ENCODE data around the gene PVRIG.
"Not testable (repeated sequence)": the region's sequence is repeated elsewhere in the genome, so short reads cannot be mapped to it uniquely, and the experiment has no call there.

Gene PVRIG

DNA sequence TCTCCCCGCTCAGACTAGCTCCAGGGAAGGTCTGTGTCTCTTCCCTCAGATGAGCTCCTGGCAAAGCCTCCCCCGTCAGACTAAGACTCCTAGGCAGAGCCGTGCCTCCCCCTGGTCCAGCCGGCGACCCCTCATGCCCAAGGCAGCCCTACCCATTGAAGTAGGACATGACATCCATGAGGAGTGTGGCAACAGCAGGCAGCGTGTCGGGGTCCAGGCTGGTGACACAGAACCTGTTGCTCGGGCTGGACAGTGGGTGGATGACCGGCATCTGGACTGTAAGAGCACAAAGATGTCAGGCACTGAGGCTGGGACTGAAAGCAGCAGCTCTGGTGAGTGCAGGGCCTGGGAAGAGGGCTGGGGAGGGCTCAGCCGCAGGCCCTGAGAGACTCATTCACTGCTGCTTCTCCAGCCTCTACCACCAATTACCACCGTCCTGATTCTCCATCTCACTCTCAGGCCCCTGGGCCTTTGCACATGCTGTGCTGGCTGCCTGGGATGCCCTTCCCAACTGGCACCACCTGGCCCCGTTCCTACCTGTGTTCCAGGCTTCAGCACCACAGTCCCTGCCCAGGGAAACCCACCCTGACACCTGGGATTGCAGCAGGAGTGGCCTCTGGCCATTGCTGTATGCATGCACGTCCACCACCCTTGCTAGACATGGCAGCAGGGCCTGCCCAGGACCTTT lies 2.8 kb downstream of the PVRIG start:
- H3K4me2 ChIP-seq = no peak overlapping the region
- no peak overlapping the region for H3K4me3 ChIP-seq (IDR thresholded peaks at IDR 0.05; ENCODE audit: insufficient read depth, low read depth, low read length)
- no peak overlapping the region for H3K27ac ChIP-seq
- no peaks in the 10 kb centered on the region for H3K27me3 ChIP-seq (ENCODE audit: insufficient read depth, low read depth)
- H3K36me3 ChIP-seq (ENCODE audit: insufficient read depth) = no peaks in the 10 kb centered on the region
- peaks cover 33% of the 10 kb centered on the region for H3K4me1 ChIP-seq (ENCODE audit: low read depth, poor library complexity, severe bottlenecking)
- no peaks in the 10 kb centered on the region for H3K79me2 ChIP-seq (ENCODE audit: insufficient read depth, low read depth)
- H4K20me1 ChIP-seq (ENCODE audit: insufficient read depth) = no peaks in the 10 kb centered on the region
- H3K9ac ChIP-seq = no peak overlapping the region
- TF ChIP-seq, protein P1, sequence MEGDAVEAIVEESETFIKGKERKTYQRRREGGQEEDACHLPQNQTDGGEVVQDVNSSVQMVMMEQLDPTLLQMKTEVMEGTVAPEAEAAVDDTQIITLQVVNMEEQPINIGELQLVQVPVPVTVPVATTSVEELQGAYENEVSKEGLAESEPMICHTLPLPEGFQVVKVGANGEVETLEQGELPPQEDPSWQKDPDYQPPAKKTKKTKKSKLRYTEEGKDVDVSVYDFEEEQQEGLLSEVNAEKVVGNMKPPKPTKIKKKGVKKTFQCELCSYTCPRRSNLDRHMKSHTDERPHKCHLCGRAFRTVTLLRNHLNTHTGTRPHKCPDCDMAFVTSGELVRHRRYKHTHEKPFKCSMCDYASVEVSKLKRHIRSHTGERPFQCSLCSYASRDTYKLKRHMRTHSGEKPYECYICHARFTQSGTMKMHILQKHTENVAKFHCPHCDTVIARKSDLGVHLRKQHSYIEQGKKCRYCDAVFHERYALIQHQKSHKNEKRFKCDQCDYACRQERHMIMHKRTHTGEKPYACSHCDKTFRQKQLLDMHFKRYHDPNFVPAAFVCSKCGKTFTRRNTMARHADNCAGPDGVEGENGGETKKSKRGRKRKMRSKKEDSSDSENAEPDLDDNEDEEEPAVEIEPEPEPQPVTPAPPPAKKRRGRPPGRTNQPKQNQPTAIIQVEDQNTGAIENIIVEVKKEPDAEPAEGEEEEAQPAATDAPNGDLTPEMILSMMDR (conservative IDR thresholded peaks at IDR 0.05; ENCODE audit: low read depth, low read length) = no peak
- H2AFZ ChIP-seq (ENCODE audit: low read depth) = no peak overlapping the region

DNA sequence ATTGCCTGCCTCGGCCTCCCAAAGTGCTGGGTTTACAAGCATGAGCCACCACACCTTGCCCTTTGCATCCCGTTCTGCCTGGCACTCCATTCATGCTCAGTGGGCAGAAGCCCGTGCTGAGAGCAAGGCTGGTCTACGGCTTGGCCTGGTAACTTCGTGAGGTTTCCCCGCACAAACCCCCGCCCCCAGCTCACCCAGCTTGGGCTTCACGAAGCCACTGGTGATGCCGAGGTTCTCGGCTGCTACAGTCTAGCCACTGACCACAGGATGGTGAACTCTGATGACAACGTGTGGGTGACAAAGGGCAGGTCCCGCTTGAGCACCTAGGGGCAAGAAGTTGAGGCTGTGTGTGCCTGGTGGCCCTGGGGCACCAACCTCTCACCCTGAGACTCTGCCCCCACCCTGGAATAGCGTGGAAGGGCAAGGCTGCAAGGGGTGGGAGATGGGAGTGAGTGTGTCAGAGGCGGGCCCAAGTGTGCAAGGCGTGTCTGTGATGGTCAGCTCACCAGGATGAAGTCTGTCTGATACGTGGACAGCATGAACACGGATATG lies 3.7 kb downstream of the PVRIG start:
- not testable (repeated sequence) for H3K27me3 ChIP-seq (ENCODE audit: insufficient read depth, low read depth); H3K4me3 ChIP-seq (IDR thresholded peaks at IDR 0.05; ENCODE audit: insufficient read depth, low read depth, low read length); H3K79me2 ChIP-seq (ENCODE audit: insufficient read depth, low read depth); H3K9ac ChIP-seq; H4K20me1 ChIP-seq (ENCODE audit: insufficient read depth); H2AFZ ChIP-seq (ENCODE audit: low read depth); H3K27ac ChIP-seq; H3K4me2 ChIP-seq; H3K36me3 ChIP-seq (ENCODE audit: insufficient read depth)
- H3K4me1 ChIP-seq (ENCODE audit: low read depth, poor library complexity, severe bottlenecking) = peaks cover 33% of the 10 kb centered on the region

DNA sequence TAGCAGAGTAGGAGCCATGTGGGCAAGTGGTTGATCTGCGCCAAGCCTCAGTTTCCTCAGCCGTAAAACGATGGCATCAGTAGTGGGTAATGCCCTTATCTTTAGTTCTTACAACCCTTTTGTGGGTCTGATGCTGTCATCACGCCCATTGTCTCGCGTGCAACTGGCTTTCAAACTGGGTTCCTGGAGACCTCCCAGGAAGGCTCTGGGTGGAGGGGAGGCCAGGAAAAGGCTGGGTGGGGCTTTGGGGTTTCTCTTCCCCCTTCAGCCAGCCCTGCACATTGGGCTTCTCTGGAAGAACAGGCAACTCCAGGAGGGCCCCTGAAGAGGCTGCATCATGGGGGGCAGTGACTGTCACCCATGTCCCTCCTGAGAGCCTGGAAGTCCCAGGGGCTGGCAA lies 5.1 kb downstream of the PVRIG start:
- H3K27me3 ChIP-seq (ENCODE audit: insufficient read depth, low read depth); H3K4me2 ChIP-seq; H4K20me1 ChIP-seq (ENCODE audit: insufficient read depth); H3K36me3 ChIP-seq (ENCODE audit: insufficient read depth); H3K27ac ChIP-seq; H3K4me3 ChIP-seq (IDR thresholded peaks at IDR 0.05; ENCODE audit: insufficient read depth, low read depth, low read length); H2AFZ ChIP-seq (ENCODE audit: low read depth); H3K9ac ChIP-seq; H3K79me2 ChIP-seq (ENCODE audit: insufficient read depth, low read depth): not testable (repeated sequence)
- peaks cover 26% of the 10 kb centered on the region for H3K4me1 ChIP-seq (ENCODE audit: low read depth, poor library complexity, severe bottlenecking)

DNA sequence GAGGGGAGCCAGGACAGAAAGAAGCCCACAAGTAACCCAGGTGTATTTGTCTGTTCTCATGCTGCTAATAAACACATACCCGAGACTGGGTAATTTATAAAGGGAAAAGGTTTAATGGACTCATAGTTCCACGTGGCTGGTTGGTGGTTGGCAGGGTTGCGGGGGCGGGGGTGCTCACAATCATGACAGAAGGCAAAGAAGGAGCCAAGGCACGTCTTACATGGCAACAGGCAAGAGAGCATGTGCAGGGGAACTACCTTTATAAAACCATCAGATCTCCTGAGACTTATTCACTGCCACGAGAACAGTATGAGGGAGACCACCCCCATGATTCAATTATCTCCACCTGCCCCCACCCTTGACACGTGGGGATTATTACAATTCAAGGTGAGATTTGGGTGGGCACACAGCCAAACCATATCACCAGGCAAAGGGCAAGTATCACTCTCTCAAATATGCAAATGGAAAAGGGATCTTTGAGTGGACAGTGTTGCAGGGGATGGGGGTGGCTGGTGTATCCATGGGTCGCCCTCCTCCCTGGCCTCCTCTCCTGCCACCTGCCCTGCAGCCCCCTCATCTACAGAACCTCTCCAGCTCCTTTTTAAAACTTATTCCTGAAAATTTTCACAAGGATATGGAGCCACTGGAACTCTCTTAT lies 15.0 kb downstream of the PVRIG start:
- H2AFZ ChIP-seq (ENCODE audit: low read depth); H3K79me2 ChIP-seq (ENCODE audit: insufficient read depth, low read depth); H3K4me2 ChIP-seq; H4K20me1 ChIP-seq (ENCODE audit: insufficient read depth); H3K9ac ChIP-seq; H3K4me1 ChIP-seq (ENCODE audit: low read depth, poor library complexity, severe bottlenecking); H3K36me3 ChIP-seq (ENCODE audit: insufficient read depth); H3K4me3 ChIP-seq (IDR thresholded peaks at IDR 0.05; ENCODE audit: insufficient read depth, low read depth, low read length); H3K27ac ChIP-seq; H3K27me3 ChIP-seq (ENCODE audit: insufficient read depth, low read depth): not testable (repeated sequence)

DNA sequence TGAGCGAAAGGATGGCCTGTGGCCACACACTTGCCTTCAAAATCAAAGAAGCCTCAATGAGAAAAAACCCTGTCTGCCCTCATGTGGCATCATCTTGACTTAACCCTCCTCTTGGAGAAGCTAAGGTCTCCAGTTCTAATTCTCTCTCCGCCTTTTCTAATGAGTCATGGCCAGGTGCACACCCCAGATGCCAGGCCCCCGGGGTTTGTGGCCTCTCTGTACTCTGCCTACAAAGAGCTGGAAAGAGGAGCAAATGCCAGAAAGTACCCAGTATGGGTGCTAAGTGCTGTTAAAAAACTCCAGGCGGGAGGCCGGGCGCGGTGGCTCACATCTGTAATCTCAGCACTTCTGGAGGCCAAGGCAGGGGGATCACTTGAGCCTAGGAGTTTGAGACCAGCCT lies 20.2 kb downstream of the PVRIG start:
- Histone ChIP-seq H3K79me2 (ENCODE audit: insufficient read depth, low read depth) (peaks cover 12% of the 10 kb centered on the region), H3K4me1 (ENCODE audit: low read depth, poor library complexity, severe bottlenecking) (peaks cover 25% of the 10 kb centered on the region)
- H3K27ac ChIP-seq; H3K4me3 ChIP-seq (IDR thresholded peaks at IDR 0.05; ENCODE audit: insufficient read depth, low read depth, low read length); H3K36me3 ChIP-seq (ENCODE audit: insufficient read depth); H3K4me2 ChIP-seq; H4K20me1 ChIP-seq (ENCODE audit: insufficient read depth); H3K9ac ChIP-seq; H2AFZ ChIP-seq (ENCODE audit: low read depth); H3K27me3 ChIP-seq (ENCODE audit: insufficient read depth, low read depth): not testable (repeated sequence)

DNA sequence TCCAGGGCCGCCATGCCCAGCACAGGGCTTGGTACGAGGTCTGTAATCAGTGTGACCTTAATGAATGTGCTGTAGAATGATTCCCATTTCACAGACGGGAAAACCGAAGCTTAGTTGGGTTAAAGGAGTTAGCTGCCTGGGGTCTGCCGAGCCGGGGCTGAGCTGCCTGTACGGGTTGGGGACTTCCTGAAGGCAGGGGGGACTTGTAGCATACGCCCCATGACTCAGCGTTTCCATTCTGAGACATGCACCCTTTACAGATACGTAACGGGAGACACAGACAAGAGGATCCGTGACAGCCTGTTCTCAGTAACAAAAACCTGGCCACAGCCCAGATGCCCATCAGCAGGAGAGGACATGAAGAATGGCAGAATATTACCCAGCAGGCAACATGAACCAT lies 23.6 kb downstream of the PVRIG start:
- not testable (repeated sequence) for H3K4me2 ChIP-seq; H3K4me3 ChIP-seq (IDR thresholded peaks at IDR 0.05; ENCODE audit: insufficient read depth, low read depth, low read length); H3K27ac ChIP-seq; H3K9ac ChIP-seq; H3K36me3 ChIP-seq (ENCODE audit: insufficient read depth); H2AFZ ChIP-seq (ENCODE audit: low read depth); H4K20me1 ChIP-seq (ENCODE audit: insufficient read depth); H3K27me3 ChIP-seq (ENCODE audit: insufficient read depth, low read depth)
- peaks cover 59% of the 10 kb centered on the region for H3K4me1 ChIP-seq (ENCODE audit: low read depth, poor library complexity, severe bottlenecking)
- H3K79me2 ChIP-seq (ENCODE audit: insufficient read depth, low read depth) = peaks cover 12% of the 10 kb centered on the region

DNA sequence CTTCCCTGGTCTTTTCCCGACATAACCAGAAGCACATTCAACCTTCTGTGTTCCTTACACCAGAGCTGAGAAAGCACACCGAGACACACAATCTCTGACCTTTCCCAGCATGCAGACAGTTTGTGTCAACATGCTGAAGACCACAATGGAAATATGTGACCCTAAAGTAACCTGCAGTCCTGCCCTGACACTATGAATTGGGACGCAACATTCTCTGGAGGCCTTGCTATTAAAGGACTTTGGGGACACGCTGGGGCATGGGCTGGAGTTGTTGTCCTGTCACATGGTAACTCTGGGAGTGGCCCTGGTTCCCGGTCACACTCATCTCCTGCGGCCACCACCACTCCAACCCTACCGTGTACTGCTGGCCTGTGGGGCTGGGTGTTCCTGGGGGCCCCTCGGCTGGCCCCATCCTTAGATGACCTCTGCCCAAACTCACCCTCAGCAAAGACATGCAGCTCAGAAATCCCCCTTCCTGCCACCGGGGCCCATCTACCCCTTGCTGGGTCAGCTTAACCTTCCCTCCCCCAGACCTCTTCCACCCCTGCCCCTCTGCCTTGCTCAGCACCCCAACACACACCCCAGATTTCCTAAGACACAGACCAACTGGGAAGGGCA lies 25.3 kb downstream of the PVRIG start:
- H4K20me1 ChIP-seq (ENCODE audit: insufficient read depth); H3K27ac ChIP-seq; H3K4me2 ChIP-seq; H3K9ac ChIP-seq; H2AFZ ChIP-seq (ENCODE audit: low read depth); H3K27me3 ChIP-seq (ENCODE audit: insufficient read depth, low read depth); H3K4me3 ChIP-seq (IDR thresholded peaks at IDR 0.05; ENCODE audit: insufficient read depth, low read depth, low read length); H3K36me3 ChIP-seq (ENCODE audit: insufficient read depth): not testable (repeated sequence)
- peaks cover 68% of the 10 kb centered on the region for H3K4me1 ChIP-seq (ENCODE audit: low read depth, poor library complexity, severe bottlenecking)
- peaks cover 12% of the 10 kb centered on the region for H3K79me2 ChIP-seq (ENCODE audit: insufficient read depth, low read depth)

DNA sequence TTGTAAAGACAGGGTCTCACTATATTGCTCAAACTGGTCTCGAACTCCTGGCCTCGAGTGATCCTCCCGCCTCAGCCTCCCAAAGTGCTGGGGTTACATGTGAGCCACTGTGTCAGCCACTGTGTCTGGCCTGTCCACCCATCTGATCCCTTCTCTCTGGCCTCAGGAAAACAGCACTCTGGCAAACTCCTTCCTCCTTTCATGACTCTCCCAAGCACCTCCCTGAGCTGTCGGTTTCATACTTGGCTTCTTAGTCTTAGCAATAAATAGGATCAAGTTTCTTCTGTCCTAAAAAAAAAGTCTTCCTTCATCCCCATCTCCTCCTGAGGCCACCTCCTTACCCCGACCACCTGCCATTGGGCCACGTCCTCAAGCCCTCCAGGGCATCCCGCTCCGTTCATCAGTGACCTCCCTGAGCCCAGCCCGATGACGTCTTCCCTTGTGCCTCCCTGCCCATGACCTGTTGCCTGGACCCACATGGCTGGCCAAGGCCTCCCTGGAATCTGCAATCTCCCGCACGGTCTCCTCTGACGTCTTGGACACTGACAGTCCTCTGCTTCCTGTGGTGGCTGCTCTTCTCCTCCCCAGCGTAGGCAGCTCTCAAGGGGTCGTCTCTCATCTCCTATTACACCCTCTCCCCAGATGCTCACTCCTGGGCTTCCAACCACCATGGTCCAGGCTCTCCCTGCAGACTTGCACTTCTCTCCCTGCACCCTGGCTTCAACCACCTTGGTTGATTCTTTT lies 26.5 kb downstream of the PVRIG start:
- not testable (repeated sequence) for H3K9ac ChIP-seq; H3K36me3 ChIP-seq (ENCODE audit: insufficient read depth); H3K27me3 ChIP-seq (ENCODE audit: insufficient read depth, low read depth); H3K4me3 ChIP-seq (IDR thresholded peaks at IDR 0.05; ENCODE audit: insufficient read depth, low read depth, low read length); H2AFZ ChIP-seq (ENCODE audit: low read depth); H4K20me1 ChIP-seq (ENCODE audit: insufficient read depth)
- Histone ChIP-seq H3K4me2 (peak overlapping the region; percentile 87), H3K27ac (peak overlapping the region; percentile 81; the same call in 1 of the 2 replicates), H3K4me1 (ENCODE audit: low read depth, poor library complexity, severe bottlenecking) (peaks cover 68% of the 10 kb centered on the region), H3K79me2 (ENCODE audit: insufficient read depth, low read depth) (peaks cover 14% of the 10 kb centered on the region)

DNA sequence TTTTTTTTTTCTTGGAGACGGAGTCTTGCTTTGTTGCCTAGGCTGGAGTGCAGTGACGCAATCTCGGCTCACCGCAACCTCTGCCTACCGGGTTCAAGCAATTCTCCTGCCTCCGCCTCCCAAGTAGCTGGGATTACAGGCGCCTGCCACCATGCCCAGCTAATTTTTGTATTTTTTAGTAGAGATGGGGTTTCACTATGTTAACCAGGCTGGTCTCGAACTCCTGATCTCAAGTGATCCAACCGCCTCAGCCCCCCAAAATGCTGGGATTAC lies 27.1 kb downstream of the PVRIG start:
- H4K20me1 ChIP-seq (ENCODE audit: insufficient read depth); H3K4me3 ChIP-seq (IDR thresholded peaks at IDR 0.05; ENCODE audit: insufficient read depth, low read depth, low read length); H3K36me3 ChIP-seq (ENCODE audit: insufficient read depth); H3K27me3 ChIP-seq (ENCODE audit: insufficient read depth, low read depth): not testable (repeated sequence)
- Histone ChIP-seq H2AFZ (ENCODE audit: low read depth) (0 out of 2 replicates have a peak overlapping the region, but pooled peaks have one; percentile 7), H3K9ac (peak overlapping the region; percentile 44; the same call in 1 of the 2 replicates), H3K27ac (peak overlapping the region; percentile 81), H3K4me2 (peak overlapping the region; percentile 87), H3K4me1 (ENCODE audit: low read depth, poor library complexity, severe bottlenecking) (peaks cover 68% of the 10 kb centered on the region), H3K79me2 (ENCODE audit: insufficient read depth, low read depth) (peaks cover 17% of the 10 kb centered on the region)

All from KMS-11 (cell line).